HG03457 (cell line): ENCODE results near the gene KRTAP10-6.
"Not testable (repeated sequence)": the region's sequence is repeated elsewhere in the genome, so short reads cannot be mapped to it uniquely, and the experiment has no call there.

ENCODE experiments used
- ATAC-seq: cut with Tn5 transposase; IDR thresholded peaks from one replicate; pipeline ENCODE4 v1.9.1; 2021; ENCODE audit warnings: moderate number of reproducible peaks; ENCODE audit not compliant: unreplicated experiment

KRTAP10-6 gene, protein sequence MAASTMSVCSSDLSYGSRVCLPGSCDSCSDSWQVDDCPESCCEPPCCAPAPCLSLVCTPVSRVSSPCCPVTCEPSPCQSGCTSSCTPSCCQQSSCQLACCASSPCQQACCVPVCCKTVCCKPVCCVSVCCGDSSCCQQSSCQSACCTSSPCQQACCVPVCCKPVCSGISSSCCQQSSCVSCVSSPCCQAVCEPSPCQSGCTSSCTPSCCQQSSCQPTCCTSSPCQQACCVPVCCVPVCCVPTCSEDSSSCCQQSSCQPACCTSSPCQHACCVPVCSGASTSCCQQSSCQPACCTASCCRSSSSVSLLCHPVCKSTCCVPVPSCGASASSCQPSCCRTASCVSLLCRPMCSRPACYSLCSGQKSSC

DNA sequence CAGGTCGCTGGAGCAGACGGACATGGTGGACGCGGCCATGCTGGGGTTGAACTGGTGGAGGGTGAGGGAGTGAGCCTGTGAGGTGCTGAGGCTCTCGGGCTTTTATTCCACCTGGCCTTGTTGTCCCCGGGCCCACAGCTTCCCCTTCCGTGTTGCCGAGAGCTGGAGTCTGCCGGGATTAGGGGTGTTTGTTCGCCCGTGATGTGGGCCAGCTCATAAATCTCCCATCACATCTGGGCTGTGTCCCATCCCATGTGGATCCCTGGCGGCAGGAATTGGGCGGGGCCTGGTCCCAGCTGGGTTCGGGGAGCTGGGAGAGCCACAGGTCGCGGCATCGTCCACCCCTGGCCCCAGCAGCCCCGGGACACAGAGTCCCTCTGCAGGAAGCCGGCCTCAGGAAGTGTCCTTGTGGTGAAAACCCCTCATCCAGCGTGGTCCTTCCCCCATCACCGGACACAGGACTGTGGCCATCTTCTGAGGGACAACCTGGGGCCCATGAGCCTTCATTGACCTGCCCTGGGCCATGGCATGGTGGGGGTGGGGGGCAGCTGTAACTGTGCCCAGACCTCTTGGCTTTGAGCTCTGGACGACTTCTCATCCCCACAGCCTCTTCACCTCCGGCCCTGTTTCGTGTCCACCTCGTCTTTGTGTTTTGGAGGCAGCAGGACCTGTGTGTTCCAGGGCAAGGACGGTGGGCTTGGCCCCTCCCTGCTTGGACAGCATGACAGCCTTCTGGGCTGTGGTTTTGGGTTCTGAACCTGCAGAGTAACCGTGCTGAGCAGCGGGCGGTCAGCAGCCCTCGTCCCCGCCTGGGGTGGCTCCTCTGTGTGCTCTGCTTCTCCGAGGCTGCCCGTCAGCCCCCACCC lies at the start of gene KRTAP10-6:
Gene KRTAP10-6 (minus strand): TSS at position 60 of the 866 bp plus-strand sequence. CDS start 21 bp downstream, at position 39.
- no peak for ATAC-seq

DNA sequence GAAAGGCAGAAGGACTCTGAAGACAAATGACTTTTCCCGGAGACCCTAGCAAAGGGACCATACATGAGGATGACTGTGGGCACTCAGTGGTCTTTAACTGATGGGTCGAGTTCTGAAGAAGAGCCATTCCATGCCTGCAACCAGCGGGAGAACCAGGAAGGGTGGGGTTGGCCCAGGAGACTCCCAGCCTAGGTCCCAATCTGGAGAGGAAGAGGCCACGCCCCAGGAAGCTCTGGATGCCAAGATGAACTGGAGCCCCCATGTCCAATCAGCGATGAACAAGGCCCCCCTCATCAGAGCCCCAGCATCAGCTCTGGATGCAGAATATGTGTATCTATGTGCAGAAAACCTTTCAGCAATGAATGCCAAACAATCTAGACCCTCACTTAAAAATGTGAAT lies 48.5 kb upstream of the KRTAP10-6 start:
- ATAC-seq, result no peak

DNA sequence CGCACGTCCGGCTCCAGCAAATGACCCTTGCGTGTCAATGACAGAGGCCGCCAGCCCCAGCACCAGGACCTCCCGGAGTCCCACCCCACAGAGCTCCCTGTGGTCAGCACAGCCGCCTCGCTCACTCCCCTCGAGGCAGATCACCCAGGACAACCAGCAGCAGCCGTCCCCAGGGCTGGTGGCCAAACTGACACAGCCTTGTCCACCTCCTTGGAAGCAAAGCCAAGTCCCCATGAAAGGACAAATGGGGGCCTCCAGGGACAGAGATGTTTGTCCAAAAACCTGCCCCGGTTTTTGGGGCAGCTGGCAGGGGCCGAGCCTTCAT lies 47.0 kb upstream of the KRTAP10-6 start:
- no peak for ATAC-seq

DNA sequence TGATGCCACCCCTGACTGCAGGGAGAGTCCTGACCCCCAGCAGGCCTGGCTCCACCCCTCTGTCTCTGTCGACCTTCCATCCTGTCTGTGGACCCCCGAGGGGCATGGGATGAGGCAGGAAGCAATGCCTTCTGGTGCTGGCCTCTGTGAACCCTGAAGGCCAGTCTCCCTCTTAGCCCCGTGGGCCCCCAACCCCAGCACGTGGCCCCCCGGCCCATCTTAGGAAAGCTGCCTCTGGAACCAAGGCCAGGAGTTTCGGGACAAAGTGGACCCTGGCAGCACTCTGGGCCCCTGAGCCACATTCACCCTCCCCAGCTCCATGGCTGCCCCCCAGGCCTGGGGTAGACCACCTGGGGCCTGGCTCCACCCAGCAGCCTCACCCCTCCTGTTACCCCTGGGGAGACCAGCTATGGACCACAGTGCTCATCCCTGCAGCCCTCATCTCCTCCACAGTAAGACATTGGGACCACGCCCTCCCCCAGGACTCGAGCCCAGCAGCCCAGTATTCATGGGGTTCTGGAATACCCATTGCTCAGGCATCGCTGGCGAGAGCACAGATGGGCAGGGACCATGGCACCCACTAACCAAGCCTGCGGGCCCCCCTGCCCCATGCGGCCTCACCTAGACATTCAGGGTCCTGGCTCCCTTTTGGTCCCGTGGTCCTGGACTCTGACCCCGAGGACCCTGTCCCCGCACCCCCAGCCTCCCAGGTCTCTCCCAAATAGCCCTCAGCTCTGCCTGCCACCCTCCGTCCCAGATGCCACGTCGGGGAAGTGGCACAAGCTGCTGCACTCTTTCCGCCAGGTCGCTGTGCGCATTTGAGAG lies 46.4 kb upstream of the KRTAP10-6 start:
- ATAC-seq, result not testable (repeated sequence)

DNA sequence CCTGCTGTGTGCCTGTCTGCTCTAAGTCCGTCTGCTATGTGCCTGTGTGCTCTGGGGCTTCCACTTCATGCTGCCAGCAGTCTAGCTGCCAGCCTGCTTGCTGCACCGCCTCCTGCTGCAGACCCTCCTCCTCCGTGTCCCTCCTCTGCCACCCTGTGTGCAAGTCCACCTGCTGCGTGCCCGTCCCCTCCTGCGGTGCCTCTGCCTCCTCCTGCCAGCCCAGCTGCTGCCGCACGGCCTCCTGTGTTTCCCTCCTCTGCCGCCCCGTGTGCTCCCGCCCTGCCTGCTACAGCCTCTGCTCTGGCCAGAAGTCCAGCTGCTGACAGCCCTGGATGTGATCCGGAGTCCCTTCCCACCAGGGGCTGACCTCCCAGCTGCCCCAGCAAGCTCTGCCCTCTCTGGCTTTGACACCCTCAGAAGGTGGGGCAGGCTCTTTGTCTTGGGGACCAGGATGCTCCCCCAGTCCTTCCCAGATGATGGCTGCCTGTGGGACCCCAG lies 45.6 kb upstream of the KRTAP10-6 start:
- not testable (repeated sequence) for ATAC-seq

DNA sequence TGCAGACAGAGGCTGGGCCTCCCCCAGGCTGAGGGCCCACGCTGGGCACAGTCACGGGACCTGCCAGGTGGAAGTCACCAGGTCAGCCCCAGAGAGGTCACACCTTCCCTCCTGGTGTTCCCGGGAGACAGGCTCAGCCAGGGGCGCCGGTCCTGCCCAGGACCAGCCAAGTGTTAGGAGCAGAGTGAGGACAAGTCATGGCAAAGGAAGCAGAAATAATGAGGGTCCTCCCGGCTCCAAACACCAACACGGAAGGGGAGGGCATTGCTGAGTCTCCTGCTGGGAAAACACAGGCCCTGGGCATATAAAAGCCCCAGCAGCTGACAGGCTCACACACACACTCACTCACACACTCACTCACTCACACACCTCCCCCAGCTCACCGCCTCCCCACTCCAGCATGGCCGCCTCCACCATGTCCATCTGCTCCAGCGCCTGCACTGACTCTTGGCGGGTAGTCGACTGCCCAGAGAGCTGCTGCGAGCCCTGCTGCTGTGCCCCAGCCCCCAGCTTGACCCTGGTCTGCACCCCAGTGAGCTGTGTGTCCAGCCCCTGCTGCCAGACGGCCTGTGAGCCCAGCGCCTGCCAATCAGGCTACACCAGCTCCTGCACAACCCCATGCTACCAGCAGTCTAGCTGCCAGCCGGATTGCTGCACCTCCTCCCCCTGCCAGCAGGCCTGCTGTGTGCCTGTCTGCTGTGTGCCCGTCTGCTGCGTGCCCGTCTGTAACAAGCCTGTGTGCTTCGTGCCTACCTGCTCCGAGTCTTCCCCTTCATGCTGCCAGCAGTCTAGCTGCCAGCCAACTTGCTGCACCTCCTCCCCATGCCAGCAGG lies 44.9 kb upstream of the KRTAP10-6 start, which contains the start of gene KRTAP10-10:
Gene KRTAP10-10 (plus strand): TSS at position 339 of the 833 bp plus-strand sequence. CDS start 62 bp downstream, at position 401.
- no peak for ATAC-seq

DNA sequence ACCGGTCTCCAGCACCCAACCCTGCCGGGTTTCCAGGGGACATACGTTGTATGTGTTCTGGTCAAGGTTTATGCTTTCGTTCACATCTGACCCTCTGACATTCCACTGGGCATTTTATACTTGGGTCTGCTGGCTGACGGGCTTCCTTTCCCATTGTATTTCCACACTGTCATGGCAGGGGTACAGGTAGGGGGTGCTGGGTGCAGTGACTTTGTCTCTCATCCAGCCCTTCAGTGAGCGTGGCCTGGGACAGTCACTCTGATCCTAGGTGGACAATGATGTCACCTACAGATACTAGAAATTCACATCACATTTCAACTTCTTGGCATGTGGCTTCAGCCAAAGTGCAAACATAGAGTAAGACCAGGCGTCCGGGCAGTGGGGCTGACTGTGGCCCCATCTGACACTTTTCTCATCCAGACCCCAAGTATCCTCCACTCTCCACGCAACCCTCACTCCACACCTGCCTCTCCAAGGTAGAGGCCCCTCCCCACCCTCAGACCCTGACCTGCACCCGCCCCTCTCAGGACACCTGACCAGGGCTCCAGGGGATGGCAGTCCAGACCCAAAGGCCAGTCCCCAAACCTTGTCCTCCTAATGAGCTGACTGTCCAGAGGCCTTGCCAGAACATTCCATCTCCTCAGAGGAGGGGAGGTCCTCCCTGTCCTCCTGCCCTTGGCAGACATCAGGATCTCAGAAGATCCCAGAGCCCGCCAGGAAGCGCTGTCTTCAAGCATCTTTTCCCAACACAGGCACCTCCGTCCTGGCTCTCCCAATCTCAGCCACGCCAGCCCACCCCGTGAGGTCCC lies 44.1 kb upstream of the KRTAP10-6 start:
- no peak for ATAC-seq

DNA sequence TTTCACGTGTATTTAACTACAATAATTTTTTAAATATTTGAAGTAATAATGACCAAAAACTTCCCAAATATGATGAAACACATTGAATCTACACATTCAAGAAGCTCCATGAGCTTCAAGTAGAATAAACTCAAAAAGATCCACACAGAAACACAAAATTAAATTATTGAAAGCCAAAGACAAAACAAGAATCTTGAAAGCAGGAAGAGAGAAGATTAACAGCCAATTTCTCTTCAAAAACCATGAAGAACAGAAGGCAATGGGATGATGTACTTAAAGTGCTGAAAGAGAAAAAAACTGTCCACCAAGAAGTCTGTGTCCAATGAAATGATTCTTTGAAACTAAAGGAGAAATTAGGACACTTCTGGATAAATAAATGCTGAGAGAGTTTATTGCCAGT lies 39.8 kb upstream of the KRTAP10-6 start:
- no peak for ATAC-seq

DNA sequence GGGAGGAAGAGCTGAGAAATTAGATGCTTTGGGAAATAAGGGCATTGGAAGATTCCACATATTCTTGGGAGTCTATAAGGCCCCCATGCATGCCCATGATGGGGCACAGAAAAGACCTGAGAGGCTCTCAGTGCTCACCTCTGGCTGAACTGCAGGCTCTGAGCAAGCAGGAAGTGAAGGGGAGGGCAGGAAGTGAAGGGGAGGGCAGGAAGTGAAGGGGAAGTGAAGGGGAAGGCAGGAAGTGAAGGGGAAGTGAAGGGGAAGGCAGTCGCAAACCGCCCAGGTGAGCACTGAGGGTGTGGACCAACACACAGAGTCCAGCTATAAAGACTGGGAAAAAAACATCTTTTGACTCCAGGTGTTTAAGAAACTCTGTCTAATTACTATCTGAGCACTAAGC lies 38.1 kb upstream of the KRTAP10-6 start:
- no peak for ATAC-seq

DNA sequence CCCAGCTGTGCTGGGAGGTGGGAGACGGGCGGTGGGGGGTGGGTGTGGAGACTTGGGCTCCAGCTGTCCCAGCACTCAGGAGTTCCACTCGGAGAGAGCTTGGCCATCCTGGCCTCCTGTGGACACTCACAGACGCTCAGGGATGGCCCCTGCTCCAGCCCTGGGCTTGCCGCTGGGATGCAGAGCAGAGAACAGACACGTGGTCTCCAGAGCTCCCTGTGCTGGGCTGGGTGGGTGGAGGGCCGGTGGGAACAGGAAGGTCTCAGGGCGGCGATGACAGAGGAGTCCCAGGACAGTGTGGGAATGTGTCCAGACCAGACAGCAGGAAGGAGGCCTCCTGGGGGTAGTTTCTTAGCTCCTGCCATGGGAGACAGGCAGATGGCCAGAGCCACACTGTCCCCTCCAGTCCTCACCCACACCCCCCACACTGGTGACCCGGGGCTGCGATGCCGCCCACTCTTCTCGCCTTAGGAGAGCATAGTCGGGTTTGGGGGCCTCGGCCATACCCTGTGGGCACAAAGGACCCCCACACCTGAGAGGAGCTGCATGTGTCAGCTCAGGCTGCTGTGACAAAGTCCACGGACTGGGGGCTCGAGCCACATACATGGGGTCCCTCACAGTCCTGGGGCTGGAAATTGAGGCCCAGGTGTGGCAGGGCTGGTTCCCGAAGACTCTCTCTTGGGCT lies 36.5 kb upstream of the KRTAP10-6 start:
- no peak for ATAC-seq

DNA sequence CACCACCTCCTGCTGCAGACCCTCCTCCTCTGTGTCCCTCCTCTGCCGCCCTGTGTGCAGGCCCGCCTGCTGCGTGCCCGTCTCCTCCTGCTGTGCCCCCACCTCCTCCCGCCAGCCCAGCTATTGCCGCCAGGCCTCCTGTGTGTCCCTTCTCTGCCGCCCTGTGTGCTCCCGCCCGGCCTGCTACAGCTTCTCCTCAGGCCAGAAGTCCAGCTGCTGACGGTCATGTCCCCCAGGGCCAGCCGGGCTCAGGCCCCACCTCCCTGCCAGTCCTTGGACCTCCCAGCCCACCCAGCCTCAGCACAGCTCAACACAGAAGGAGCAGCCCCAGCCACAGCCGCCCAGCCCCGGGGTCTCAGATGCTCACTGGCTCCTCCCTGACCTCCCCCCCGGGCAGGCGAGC lies 35.5 kb upstream of the KRTAP10-6 start:
- ATAC-seq, result not testable (repeated sequence)

DNA sequence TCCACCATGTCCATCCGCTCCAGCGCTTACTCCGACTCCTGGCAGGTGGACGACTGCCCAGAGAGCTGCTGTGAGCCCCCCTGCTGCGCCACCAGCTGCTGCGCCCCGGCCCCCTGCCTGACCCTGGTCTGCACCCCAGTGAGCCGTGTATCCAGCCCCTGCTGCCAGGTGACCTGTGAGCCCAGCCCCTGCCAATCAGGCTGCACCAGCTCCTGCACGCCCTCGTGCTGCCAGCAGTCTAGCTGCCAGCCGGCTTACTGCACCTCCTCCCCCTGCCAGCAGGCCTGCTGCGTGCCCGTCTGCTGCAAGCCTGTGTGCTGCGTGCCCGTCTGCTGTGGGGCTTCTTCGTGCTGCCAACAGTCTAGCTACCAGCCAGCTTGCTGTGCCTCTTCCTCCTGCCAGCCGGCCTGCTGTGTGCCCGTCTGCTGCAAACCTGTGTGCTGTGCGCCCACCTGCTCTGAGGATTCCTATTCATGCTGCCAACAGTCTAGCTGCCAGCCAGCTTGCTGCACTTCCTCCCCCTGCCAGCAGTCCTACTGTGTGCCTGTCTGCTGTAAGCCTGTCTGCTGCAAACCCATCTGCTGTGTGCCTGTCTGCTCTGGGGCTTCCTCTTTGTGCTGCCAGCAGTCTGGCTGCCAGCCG lies 35.0 kb upstream of the KRTAP10-6 start:
- ATAC-seq, result not testable (repeated sequence)

DNA sequence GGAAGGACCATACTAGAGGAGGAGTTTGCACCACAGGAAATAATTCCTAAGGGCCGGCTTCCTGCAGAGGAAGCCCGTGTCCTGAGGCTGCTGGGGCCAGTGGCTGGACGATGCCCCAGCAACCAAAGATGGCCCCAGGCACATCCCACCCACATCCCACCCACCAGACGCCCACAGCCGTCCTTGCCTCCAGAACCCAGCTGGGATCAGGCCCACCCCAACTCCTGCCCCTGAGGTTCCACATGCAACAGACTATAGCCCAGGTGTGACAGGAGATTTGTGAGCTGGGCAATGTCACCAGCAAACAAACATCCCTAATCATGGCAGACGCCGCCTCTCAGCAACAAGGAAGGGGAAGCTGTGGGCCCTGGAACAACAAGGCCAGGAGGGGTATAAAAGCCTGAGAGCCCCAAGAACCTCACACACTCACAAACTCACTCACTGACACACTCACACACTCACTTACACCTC lies 34.4 kb upstream of the KRTAP10-6 start, which contains the start of gene KRTAP10-9:
Gene KRTAP10-9 (plus strand): TSS at position 421 of the 471 bp plus-strand sequence. CDS start 79 bp downstream, outside the sequence.
- no peak for ATAC-seq

DNA sequence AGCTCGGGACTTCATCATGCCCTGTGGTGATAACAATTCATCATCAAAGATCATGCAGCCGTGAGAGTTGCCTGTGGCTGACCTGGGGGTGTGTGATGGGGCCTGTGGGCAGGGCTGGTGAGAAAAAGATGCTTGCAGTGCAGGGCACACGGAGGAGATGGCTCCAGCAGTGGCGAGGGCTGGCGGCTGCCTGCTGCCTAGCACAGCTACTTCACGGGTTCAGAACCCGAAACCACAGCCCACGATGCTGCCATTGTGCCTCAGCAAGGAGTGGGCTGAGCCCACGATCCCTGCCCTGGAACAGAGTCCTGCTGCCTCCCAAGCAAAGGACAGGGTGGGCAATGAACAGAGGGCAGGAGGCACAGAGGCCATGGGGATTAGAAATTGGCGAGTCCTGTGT lies 34.0 kb upstream of the KRTAP10-6 start:
- no peak for ATAC-seq

DNA sequence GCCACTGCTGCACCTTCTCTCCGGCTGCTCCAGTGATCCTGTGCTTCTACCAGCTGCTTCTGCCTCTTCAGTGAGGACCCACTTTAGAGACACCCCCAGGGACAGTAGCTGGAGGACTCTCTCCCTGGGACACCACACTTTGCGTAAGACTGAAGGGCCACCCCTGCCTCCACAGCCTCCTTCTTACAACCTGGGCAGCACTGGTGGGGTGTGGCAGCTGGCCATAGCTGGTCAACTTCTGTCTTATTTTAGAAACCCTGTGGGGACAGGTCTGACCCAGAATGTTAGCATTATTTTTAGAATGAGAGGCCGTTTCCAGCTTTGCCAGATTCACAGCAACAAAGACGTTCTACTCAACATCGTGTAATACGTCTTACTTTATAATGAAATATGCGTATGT lies 33.5 kb upstream of the KRTAP10-6 start:
- no peak for ATAC-seq

DNA sequence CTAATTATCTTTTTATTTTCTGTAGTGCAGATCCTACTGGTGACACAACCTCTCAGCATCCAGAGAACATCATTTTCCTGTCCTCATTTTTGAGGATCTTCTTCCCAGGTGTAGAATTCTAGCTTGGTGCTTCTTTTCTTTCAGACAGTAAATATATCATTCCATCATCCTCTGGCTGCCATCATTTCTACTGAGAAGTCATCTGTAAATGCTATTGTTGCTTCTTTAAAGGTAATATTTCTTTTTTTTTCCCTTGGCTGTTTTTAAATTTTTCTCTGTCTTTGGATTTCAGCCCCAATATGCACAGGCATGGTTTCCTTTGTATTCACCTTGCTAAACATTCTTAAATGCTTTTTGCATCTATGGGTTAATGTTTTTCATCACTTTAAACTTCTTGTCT lies 31.3 kb upstream of the KRTAP10-6 start:
- no peak for ATAC-seq

DNA sequence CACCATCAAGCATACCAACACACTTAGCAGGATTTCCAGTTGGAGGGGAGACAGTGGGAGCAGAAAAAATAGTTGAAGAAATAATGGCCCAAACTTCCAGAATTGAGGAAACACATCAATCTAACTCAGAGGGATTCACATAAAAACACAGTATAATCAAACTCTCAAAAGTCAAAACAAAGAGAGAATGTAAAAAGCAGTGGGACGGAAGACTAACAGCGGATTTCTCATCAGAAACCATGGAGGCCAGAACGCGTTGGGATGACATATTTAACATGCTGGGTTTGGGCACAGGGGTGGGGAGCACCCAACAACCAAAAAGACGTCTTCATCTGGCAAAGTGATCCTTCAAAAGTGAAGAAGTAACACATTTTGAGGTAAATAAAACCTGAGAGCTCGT lies 27.6 kb upstream of the KRTAP10-6 start:
- ATAC-seq, result no peak

DNA sequence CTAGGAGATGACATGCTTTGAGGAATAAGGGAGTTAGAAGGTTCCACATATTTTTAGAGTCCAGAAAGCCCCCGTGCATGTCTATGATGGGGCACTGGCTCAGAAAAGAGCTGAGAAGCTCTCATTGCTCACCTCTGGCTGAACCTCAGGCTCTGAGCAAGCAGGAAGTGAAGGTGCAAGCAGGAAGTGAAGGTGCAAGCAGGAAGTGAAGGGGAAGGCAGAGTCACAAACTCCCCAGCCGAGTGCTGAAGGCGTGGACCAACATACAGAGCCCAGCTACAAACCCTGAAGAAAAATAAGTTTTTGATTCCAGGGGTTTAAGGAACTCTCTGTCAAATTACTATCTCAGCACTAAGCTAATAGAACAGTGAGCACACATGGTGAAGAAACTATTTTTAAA lies 26.6 kb upstream of the KRTAP10-6 start:
- ATAC-seq, result no peak
